ENCODE measurements around the gene PROCR.
"Not testable (repeated sequence)": the region's sequence is repeated elsewhere in the genome, so short reads cannot be mapped to it uniquely, and the experiment has no call there.

DNA sequence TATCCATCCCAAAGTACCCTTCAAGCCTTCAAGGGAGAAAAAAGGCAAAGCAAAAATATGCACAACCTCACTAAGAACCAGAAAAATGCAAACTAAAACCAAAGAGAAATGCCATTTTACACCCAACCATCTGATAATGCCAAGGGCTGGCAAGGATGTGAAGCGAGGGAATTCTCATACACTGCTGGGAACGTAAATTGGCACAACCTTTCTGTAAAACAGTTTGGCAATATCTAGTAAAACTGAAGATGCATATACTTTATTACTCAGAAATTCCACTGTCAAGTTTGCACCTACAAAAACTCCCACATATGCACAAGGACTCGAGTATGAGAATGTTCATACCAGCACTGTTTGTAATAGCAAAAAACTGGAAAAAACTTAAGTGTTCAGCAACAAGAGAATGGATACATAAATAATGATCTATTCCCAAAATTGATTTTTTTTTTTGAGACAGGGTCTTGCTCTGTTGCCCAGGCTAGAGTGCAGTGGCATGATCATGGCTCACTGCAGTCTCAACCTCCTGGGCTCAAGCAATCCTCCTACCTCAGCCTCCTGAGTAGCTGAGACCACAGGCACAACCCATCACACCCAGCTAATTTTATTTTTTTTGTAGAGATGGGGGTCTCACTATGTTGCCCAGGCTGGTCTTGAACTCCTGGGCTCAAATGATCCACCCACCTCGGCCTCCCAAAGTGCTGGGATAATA lies 3.0 kb upstream of the PROCR start:
- TF ChIP-seq EP300 (IDR thresholded peaks at IDR 0.05); POLR2A (IDR thresholded peaks at IDR 0.05; ENCODE audit: low read depth): not testable (repeated sequence)

Measured in esophagus muscularis mucosa (tissue), 2 donors.